Naive thymus-derived CD4-positive, alpha-beta T cell (primary cell): ENCODE results near the gene ADCK2. TPM values are rescaled to one million over a fixed set of nuclear protein-coding genes. Genes with fewer than 3 reads are reported as not detected.
"Not testable (repeated sequence)": the region's sequence is repeated elsewhere in the genome, so short reads cannot be mapped to it uniquely, and the experiment has no call there.

ENCODE experiments used
- ATAC-seq: fragments of 150-1000 bp; cut with Tn5 transposase; 2 replicates; pipeline ENCODE4 v1.10.0; 2021; ENCODE audit warnings: mild to moderate bottlenecking, moderate library complexity
- CTCF ChIA-PET: fragments of 350-600 bp; sonication (Branson Sonifier 250); formaldehyde crosslinking; loops from one replicate; lab custom pipeline; 2021; ENCODE audit warnings: antibody characterized with exemption; lab: Charles Lee
- POLR2A ChIA-PET: fragments of 350-600 bp; sonication (Branson Sonifier 250); formaldehyde crosslinking; loops from one replicate; lab custom pipeline; 2021; ENCODE audit warnings: antibody characterized with exemption, inconsistent platforms; lab: Charles Lee
- DNase-seq, 9 donors: peaks; one replicate each; pipeline versions ENCODE4 v3.0.0 to v3.0.0-alpha.2; 2020 to 2022; ENCODE audit warnings: mixed read lengths in 1 of 9
- H3K27ac ChIP-seq: one replicate; pipeline ENCODE4 v1.7.0; 2013; ENCODE audit warnings: mild to moderate bottlenecking, low read depth, low read length, moderate library complexity
- H3K27me3 ChIP-seq, 2 donors: one replicate each; pipeline ENCODE4 v1.7.0; 2013; ENCODE audit warnings: low read length in 2 of 2, mild to moderate bottlenecking in 2 of 2, moderate library complexity in 2 of 2; ENCODE audit not compliant: control insufficient read depth in 2 of 2, insufficient read depth in 2 of 2
- H3K36me3 ChIP-seq, 3 experiments: 1 replicate in 2 of 3; 2 replicates in 1 of 3; pipeline ENCODE4 v1.7.0; 2013; ENCODE audit warnings: low read length in 3 of 3, mild to moderate bottlenecking in 3 of 3, moderate library complexity in 1 of 3; ENCODE audit not compliant: insufficient read depth in 3 of 3, control insufficient read depth in 2 of 3
- H3K4me1 ChIP-seq, 2 donors: one replicate each; pipeline ENCODE4 v1.7.0; 2013; ENCODE audit warnings: low read length in 2 of 2, mild to moderate bottlenecking in 2 of 2, moderate library complexity in 1 of 2; ENCODE audit not compliant: control insufficient read depth in 2 of 2, insufficient read depth in 2 of 2
- H3K4me3 ChIP-seq: 2 replicates; pipeline ENCODE4 v1.7.0; 2013; ENCODE audit warnings: mild to moderate bottlenecking, low read length
- H3K9me3 ChIP-seq, 3 experiments: 1 replicate in 2 of 3; 2 replicates in 1 of 3; pipeline ENCODE4 v1.7.0; 2013; ENCODE audit warnings: low read length in 3 of 3; ENCODE audit not compliant: control insufficient read depth in 2 of 3
- H3K27ac Mint-ChIP-seq, 9 donors: one replicate each; pipeline ENCODE4 v1.8.0; 2020 to 2022; ENCODE audit warnings: mixed read lengths in 9 of 9, mild to moderate bottlenecking in 8 of 9, moderate library complexity in 5 of 9, inconsistent platforms in 2 of 9
- H3K27me3 Mint-ChIP-seq, 5 donors: one replicate each; pipeline ENCODE4 v1.8.0; 2021 to 2022; ENCODE audit warnings: mixed read lengths in 5 of 5, mild to moderate bottlenecking in 1 of 5
- H3K36me3 Mint-ChIP-seq, 5 donors: one replicate each; pipeline ENCODE4 v1.8.0; 2020 to 2022; ENCODE audit warnings: mixed read lengths in 5 of 5, mild to moderate bottlenecking in 3 of 5, inconsistent platforms in 1 of 5
- H3K4me1 Mint-ChIP-seq, 7 donors: one replicate each; pipeline ENCODE4 v1.8.0; 2020 to 2022; ENCODE audit warnings: mixed read lengths in 7 of 7, mild to moderate bottlenecking in 3 of 7, inconsistent platforms in 1 of 7
- H3K4me3 Mint-ChIP-seq, 10 donors: one replicate each; pipeline ENCODE4 v1.8.0; 2020 to 2022; ENCODE audit warnings: mild to moderate bottlenecking in 10 of 10, mixed read lengths in 10 of 10, moderate library complexity in 6 of 10, inconsistent platforms in 2 of 10
- H3K9me3 Mint-ChIP-seq, 11 donors: one replicate each; pipeline ENCODE4 v1.8.0; 2020 to 2022; ENCODE audit warnings: mixed read lengths in 11 of 11, mild to moderate bottlenecking in 4 of 11, inconsistent platforms in 1 of 11, moderate library complexity in 1 of 11
- intact Hi-C, 2 donors: fragments of 100-400 bp; cut with micrococcal nuclease; formaldehyde crosslinking; loops; one replicate each; pipeline ENCODE4 v1.15.1; 2023
- polyA plus RNA-seq, 2 donors: library from polyadenylated mRNA; unstranded; fragments of 300-500 nt; fragmentation: Illumina TruSeq; gene quantifications; one replicate each; pipeline ENCODE4 v1.2.3, GENCODE V29; 2021
- total RNA-seq, 6 experiments: library from RNA in 5 of 6; stranded (reverse) in 5 of 6; gene quantifications; 1 replicate in 5 of 6; 2 replicates in 1 of 6; pipeline ENCODE4 v1.2.3 and lab custom pipeline; 2021 to 2026

The ADCK2 gene
- total and polyA plus RNA-seq, 7 experiments from 2014 or later, result 15.2 to 34.2 (median 18.9) TPM

DNA sequence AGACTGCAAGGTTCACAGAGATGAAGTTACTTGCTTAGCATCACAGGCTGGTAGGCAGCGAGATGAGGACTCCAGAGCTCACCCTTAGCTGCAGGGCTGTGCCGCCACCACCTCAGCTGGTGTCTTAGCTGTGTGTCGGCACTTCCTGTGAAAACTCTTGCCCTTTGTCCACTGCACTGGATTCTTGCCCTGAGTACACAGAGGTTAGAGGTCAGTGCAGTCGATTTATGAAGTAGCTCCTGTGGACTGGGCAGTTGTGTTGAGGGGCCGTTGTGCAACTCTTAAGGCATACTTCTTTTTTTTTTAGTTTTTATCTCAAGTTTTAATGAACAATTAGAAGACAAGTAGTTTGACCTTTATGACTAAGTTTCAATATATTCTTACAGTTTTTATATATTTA, 34.4 kb downstream of the ADCK2 start:
- H3K4me1 Mint-ChIP-seq, result peaks cover 2 to 11% (median 4%) of the 10 kb centered on the region in 7 donors
- peaks cover 0 to 26% (median 9%) of the 10 kb centered on the region in 5 donors for H3K36me3 Mint-ChIP-seq

DNA sequence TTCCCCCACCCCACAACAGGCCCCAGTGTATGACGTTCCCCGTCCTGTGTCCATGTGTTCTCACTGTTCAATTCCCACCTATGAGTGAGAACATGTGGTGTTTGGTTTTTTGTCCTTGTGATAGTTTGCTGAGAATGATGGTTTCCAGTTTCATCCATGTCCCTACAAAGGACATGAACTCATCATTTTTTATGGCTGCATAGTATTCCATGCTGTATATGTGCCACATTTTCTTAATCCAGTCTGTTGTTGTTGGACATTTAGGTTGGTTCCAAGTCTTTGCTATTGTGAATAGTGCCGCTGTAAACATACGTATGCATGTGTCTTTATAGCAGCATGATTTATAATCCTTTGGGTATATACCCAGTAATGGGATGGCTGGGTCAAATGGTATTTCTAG, 36.0 kb downstream of the ADCK2 start:
- DNase-seq, H3K27me3 ChIP-seq, H3K4me3 ChIP-seq, ATAC-seq, POLR2A ChIA-PET, intact Hi-C loops, H3K4me1 ChIP-seq, H3K9me3 ChIP-seq, H3K4me3 Mint-ChIP-seq, CTCF ChIA-PET, H3K27me3 Mint-ChIP-seq, H3K9me3 Mint-ChIP-seq, H3K4me1 Mint-ChIP-seq, H3K27ac ChIP-seq: not testable (repeated sequence)
- Mint-ChIP-seq H3K36me3 (peaks cover 0 to 30% (median 9%) of the 10 kb centered on the region in 5 donors), H3K27ac (peak overlapping the region in 1 of 9 donors; percentile 38)
- peaks cover 0 to 24% (median 0%) of the 10 kb centered on the region in 3 experiments for H3K36me3 ChIP-seq

More for the DNA sequence above, 34.4 kb downstream of the ADCK2 start:
- Histone ChIP-seq H3K4me1 (no peaks in the 10 kb centered on the region), H3K27ac (no peak overlapping the region), H3K27me3 (no peaks in the 10 kb centered on the region), H3K36me3 (peaks cover 0 to 24% (median 0%) of the 10 kb centered on the region in 3 experiments), H3K4me3 (no peak overlapping the region), H3K9me3 (no peaks in the 10 kb centered on the region)
- no peak for DNase-seq
- ATAC-seq, result no peak
- H3K27me3 Mint-ChIP-seq, result no peaks in the 10 kb centered on the region
- peak overlapping the region in 1 of 9 donors; percentile 46 for H3K27ac Mint-ChIP-seq
- peaks cover 0 to 1% (median 0%) of the 10 kb centered on the region in 11 donors for H3K9me3 Mint-ChIP-seq
- intact Hi-C loops, result no loop called here
- ChIA-PET CTCF (no interaction called here), POLR2A (no interaction called here)
- H3K4me3 Mint-ChIP-seq, result no peak overlapping the region

DNA sequence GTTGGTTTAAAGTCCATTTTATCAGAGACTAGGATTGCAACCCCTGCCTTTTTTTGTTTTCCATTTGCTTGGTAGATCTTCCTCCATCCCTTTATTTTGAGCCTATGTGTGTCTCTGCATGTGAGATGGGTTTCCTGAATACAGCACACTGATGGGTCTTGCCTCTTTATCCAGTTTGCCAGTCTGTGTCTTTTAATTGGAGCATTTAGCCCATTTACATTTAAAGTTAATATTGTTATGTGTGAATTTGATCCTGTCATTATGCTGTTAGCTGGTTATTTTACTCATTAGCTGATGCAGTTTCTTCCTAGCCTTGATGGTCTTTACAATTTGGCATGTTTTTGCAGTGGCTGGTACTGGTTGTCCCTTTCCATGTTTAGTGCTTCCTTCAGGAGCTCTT, 39.6 kb downstream of the ADCK2 start:
- H3K36me3 Mint-ChIP-seq, result peaks cover 0 to 30% (median 11%) of the 10 kb centered on the region in 5 donors
- not testable (repeated sequence) for H3K9me3 ChIP-seq

GRCh38 chr7:140714331-140715040, 41.7 kb downstream of the ADCK2 start:
- intact Hi-C loops, result no loop called here
- Histone ChIP-seq H3K27me3 (no peaks in the 10 kb centered on the region), H3K36me3 (no peaks in the 10 kb centered on the region), H3K4me3 (no peak overlapping the region), H3K4me1 (no peaks in the 10 kb centered on the region), H3K27ac (no peak overlapping the region), H3K9me3 (no peaks in the 10 kb centered on the region)
- peak overlapping the region in 3 of 9 donors; percentile 14 to 59 (median 30) for H3K27ac Mint-ChIP-seq
- ATAC-seq (peak; percentile 83), DNase-seq (no peak)
- no peaks in the 10 kb centered on the region for H3K27me3 Mint-ChIP-seq
- ChIA-PET POLR2A (no interaction called here), CTCF (no interaction called here)
- peaks cover 0 to 1% (median 0%) of the 10 kb centered on the region in 11 donors for H3K9me3 Mint-ChIP-seq
- peaks cover 0 to 30% (median 11%) of the 10 kb centered on the region in 5 donors for H3K36me3 Mint-ChIP-seq
- peak overlapping the region in 2 of 10 donors; percentile 7 to 14 for H3K4me3 Mint-ChIP-seq
- H3K4me1 Mint-ChIP-seq, result peaks cover 0 to 15% (median 4%) of the 10 kb centered on the region in 7 donors

More for the DNA sequence above, 39.6 kb downstream of the ADCK2 start:
- H3K27me3 ChIP-seq, H3K27ac ChIP-seq, CTCF ChIA-PET, DNase-seq, POLR2A ChIA-PET, H3K27ac Mint-ChIP-seq, intact Hi-C loops, H3K4me3 ChIP-seq, H3K36me3 ChIP-seq, ATAC-seq, H3K4me1 Mint-ChIP-seq, H3K4me3 Mint-ChIP-seq, H3K9me3 Mint-ChIP-seq, H3K4me1 ChIP-seq, H3K27me3 Mint-ChIP-seq: not testable (repeated sequence)

DNA sequence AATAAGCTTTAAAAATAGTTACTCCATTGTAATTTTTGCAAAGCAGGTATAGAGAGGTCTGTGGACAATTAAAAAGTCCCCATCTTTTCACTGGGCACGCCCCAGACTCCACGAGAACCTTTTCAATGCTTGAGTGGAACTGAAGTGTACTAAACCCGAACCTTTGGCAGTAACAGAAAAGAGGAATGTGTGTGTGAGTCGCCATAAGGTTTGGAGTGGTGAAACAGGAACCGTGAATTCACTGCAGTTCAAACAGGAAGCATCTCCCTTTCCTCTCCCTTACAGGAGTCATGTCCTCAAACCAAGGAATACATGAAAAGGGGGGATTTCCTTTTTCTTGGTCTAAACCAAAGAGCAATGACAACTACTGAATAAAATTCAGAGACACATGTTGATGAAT, 47.0 kb downstream of the ADCK2 start:
- no peaks in the 10 kb centered on the region for H3K27me3 Mint-ChIP-seq
- no peaks in the 10 kb centered on the region for H3K36me3 ChIP-seq
- peak overlapping the region in 2 of 9 donors; percentile 3 to 83 for H3K27ac Mint-ChIP-seq
- ATAC-seq (no peak), DNase-seq (no peak)
- POLR2A ChIA-PET, result no interaction called here
- H3K4me3 ChIP-seq, result no peak overlapping the region
- H3K27me3 ChIP-seq, result no peaks in the 10 kb centered on the region
- peaks cover 14 to 43% (median 36%) of the 10 kb centered on the region in 7 donors for H3K4me1 Mint-ChIP-seq
- intact Hi-C loops, result no loop called here
- no peaks in the 10 kb centered on the region for H3K9me3 ChIP-seq
- peaks cover 0 to 7% (median 4%) of the 10 kb centered on the region in 5 donors for H3K36me3 Mint-ChIP-seq
- no peak overlapping the region for H3K4me3 Mint-ChIP-seq
- H3K4me1 ChIP-seq, result peaks cover 0 to 18% of the 10 kb centered on the region in 2 donors
- CTCF ChIA-PET, result no interaction called here
- no peak overlapping the region for H3K27ac ChIP-seq
- H3K9me3 Mint-ChIP-seq, result no peaks in the 10 kb centered on the region

DNA sequence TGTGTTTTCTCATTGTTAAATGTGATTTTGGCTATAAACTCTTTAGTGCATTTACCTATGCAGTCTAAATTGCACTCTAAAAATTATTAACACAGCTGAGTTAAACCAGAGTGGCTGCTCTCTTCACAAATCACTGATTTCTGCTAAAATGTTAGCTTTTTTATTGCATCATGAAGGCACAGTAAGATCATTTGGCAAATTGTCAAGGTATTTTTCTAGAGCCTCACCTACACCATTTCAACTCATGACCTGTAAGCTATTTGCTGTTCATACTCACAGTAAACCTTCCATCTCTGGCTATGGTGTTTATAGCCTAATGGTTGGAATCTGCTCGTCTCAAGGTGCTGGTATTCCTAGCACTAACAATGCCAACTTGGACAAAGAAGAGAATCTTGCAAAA, 49.5 kb downstream of the ADCK2 start:
- POLR2A ChIA-PET, result interaction anchor here (0.8 to 3.0 kb wide), 8 partner anchors 18 to 1362 kb away, joined by 3 to 21 read pairs (median 9); partner anchors contain the start of genes ADCK2, MRPS33 and NDUFB2
- intact Hi-C loops, result loop anchor here in 1 of 2 donors (2.0 kb wide), 2 partner anchors 17 to 49 kb away; partner anchors contain the start of gene ADCK2

More for the DNA sequence above, 49.5 kb downstream of the ADCK2 start:
- H3K27ac ChIP-seq, result peak overlapping the region; percentile 46
- Mint-ChIP-seq H3K36me3 (peaks cover 0 to 2% (median 0%) of the 10 kb centered on the region in 5 donors), H3K4me3 (no peak overlapping the region), H3K27me3 (no peaks in the 10 kb centered on the region), H3K27ac (peak overlapping the region in 7 of 9 donors; percentile 50 to 94 (median 88)), H3K9me3 (no peaks in the 10 kb centered on the region), H3K4me1 (peaks cover 14 to 50% (median 39%) of the 10 kb centered on the region in 7 donors)
- CTCF ChIA-PET, result interaction anchor here (1.4 to 1.5 kb wide), 2 partner anchors 26 to 289 kb away, joined by 4 read pairs; no protein-coding TSS in a partner anchor
- peaks cover 0 to 18% of the 10 kb centered on the region in 2 donors for H3K4me1 ChIP-seq
- ATAC-seq (no peak), DNase-seq (no peak)
- no peaks in the 10 kb centered on the region for H3K36me3 ChIP-seq
- no peaks in the 10 kb centered on the region for H3K9me3 ChIP-seq
- H3K4me3 ChIP-seq, result no peak overlapping the region
- no peaks in the 10 kb centered on the region for H3K27me3 ChIP-seq
